ENCODE results near the gene CCDC86.

CCDC86 gene

GRCh38 chr11:60864856-60865513, 23.1 kb downstream of the CCDC86 start:
- TF ChIP-seq GLIS3 (CRISPR knock-in tag; IDR thresholded peaks at IDR 0.05) (no peak), TSHZ2 (CRISPR knock-in tag; IDR thresholded peaks at IDR 0.05) (no peak), ISL1 (CRISPR knock-in tag; IDR thresholded peaks at IDR 0.05) (no peak)
- TF ChIP-seq, protein P1, sequence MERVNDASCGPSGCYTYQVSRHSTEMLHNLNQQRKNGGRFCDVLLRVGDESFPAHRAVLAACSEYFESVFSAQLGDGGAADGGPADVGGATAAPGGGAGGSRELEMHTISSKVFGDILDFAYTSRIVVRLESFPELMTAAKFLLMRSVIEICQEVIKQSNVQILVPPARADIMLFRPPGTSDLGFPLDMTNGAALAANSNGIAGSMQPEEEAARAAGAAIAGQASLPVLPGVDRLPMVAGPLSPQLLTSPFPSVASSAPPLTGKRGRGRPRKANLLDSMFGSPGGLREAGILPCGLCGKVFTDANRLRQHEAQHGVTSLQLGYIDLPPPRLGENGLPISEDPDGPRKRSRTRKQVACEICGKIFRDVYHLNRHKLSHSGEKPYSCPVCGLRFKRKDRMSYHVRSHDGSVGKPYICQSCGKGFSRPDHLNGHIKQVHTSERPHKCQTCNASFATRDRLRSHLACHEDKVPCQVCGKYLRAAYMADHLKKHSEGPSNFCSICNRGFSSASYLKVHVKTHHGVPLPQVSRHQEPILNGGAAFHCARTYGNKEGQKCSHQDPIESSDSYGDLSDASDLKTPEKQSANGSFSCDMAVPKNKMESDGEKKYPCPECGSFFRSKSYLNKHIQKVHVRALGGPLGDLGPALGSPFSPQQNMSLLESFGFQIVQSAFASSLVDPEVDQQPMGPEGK (CRISPR knock-in tag; IDR thresholded peaks at IDR 0.05; ENCODE audit: borderline replicate concordance), result no peak
- no peak for ATAC-seq

DNA sequence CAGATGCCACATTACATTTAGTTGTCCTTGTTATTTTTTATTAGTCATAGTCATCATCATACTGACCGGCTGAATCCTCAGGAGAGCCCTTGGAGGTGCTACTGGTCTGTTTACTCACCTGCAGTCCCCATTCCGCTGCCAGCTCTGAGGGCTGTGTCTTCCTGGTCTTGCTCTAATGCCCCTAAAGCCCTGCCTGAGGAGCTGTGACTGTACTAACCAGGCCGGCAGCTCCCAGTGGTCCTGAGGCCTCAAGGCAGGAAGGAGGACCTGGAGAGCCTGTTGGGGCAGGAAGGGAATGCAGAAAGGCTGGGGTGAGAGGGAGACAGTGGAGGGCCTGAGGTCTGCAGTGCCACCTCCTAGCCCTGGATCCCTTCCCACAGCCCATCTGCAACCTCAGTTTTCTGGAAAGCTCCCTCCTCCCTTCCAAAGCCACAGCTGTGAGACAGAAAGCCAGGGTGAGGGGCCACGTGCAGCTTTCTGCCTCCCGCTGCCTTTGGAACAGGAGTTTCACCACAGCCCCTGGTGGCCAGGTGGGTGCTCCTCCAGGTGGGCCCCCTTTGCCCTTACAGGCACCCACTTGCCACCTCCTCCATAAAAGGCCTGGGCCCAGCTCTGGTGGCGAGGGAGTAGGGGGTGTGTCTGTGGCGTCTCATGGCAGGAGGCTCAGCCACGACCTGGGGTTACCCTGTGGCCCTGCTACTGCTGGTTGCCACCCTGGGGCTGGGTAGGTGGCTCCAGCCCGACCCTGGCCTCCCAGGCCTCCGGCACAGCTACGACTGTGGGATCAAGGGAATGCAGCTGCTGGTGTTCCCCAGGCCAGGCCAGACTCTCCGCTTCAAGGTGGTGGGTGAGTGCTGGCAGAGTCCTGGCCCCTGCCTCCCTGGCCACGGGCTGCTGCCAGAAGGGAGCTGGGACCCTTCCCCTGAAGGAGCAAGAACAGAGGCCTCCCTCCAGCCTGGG, 25.3 kb downstream of the CCDC86 start, which contains the start of gene ZP1:
Gene ZP1, plus strand, starts transcription at position 632 of the 960 bp plus-strand sequence. Its CDS starts 20 bp downstream, at position 652.
- ATAC-seq, result no peak
- TF ChIP-seq ESRRG (CRISPR knock-in tag; IDR thresholded peaks at IDR 0.05) (no peak), PPARA (CRISPR knock-in tag; IDR thresholded peaks at IDR 0.05; ENCODE audit: borderline replicate concordance) (no peak), CSDC2 (CRISPR knock-in tag; IDR thresholded peaks at IDR 0.05) (no peak), ARNTL (CRISPR knock-in tag; IDR thresholded peaks at IDR 0.05; ENCODE audit: borderline replicate concordance, low read depth) (no peak), RARB (CRISPR knock-in tag; IDR thresholded peaks at IDR 0.05) (no peak), TCF4 (CRISPR knock-in tag; IDR thresholded peaks at IDR 0.05; ENCODE audit: borderline replicate concordance) (no peak), ZNF565 (CRISPR knock-in tag; conservative IDR thresholded peaks at IDR 0.05; ENCODE audit: low read depth) (no peak), ZFP30 (CRISPR knock-in tag; IDR thresholded peaks at IDR 0.05) (no peak), TSHZ2 (CRISPR knock-in tag; IDR thresholded peaks at IDR 0.05) (no peak), SNAI2 (CRISPR knock-in tag; IDR thresholded peaks at IDR 0.05) (no peak), ZNF70 (CRISPR knock-in tag; IDR thresholded peaks at IDR 0.05) (no peak), ISL1 (CRISPR knock-in tag; IDR thresholded peaks at IDR 0.05) (no peak), POU6F1 (CRISPR knock-in tag; IDR thresholded peaks at IDR 0.05; ENCODE audit: borderline replicate concordance, low read depth) (no peak), OSR1 (CRISPR knock-in tag; IDR thresholded peaks at IDR 0.05) (no peak), BACH2 (CRISPR knock-in tag; IDR thresholded peaks at IDR 0.05; ENCODE audit: borderline replicate concordance) (no peak), ZC3H10 (CRISPR knock-in tag; IDR thresholded peaks at IDR 0.05) (no peak), CREB5 (CRISPR knock-in tag; IDR thresholded peaks at IDR 0.05; ENCODE audit: low read depth) (no peak), GLIS3 (CRISPR knock-in tag; IDR thresholded peaks at IDR 0.05) (no peak)
- TF ChIP-seq, protein P1 (CRISPR knock-in tag; IDR thresholded peaks at IDR 0.05; ENCODE audit: borderline replicate concordance), result no peak
- TF ChIP-seq, protein P2, sequence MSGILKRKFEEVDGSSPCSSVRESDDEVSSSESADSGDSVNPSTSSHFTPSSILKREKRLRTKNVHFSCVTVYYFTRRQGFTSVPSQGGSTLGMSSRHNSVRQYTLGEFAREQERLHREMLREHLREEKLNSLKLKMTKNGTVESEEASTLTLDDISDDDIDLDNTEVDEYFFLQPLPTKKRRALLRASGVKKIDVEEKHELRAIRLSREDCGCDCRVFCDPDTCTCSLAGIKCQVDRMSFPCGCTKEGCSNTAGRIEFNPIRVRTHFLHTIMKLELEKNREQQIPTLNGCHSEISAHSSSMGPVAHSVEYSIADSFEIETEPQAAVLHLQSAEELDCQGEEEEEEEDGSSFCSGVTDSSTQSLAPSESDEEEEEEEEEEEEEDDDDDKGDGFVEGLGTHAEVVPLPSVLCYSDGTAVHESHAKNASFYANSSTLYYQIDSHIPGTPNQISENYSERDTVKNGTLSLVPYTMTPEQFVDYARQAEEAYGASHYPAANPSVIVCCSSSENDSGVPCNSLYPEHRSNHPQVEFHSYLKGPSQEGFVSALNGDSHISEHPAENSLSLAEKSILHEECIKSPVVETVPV (CRISPR knock-in tag; IDR thresholded peaks at IDR 0.05), result no peak
